Measurements from ENCODE around the gene DLX2.

Gene DLX2

GRCh38 chr2:172087780-172088244, 14.9 kb downstream of the DLX2 start:
- POLR2A ChIA-PET (ENCODE audit: low non-redundant PET) = no interaction called here
- CTCF ChIA-PET = interaction anchor here (0.6 to 0.7 kb wide), 2 partner anchors 392 to 1793 kb away, joined by 3 read pairs; no protein-coding TSS in a partner anchor
- peak overlapping the region; percentile 29; the same call in 1 of the 2 replicates for H3K27ac ChIP-seq
- DNase-seq (ENCODE audit: low spot score) = no peak
- no peak for TF ChIP-seq CTCF (conservative IDR thresholded peaks at IDR 0.05; ENCODE audit: low read depth)

- DNase-seq (ENCODE audit: low spot score) = no peak
- peak overlapping the region; percentile 95 for H3K27ac ChIP-seq
- POLR2A ChIA-PET (ENCODE audit: low non-redundant PET) = no interaction called here
- CTCF ChIA-PET = interaction anchor here (0.7 kb wide), 1 partner anchor 14 kb away, joined by 3 read pairs; no protein-coding TSS in a partner anchor
- no peak for TF ChIP-seq CTCF (conservative IDR thresholded peaks at IDR 0.05; ENCODE audit: low read depth)
These were observed 15.4 kb downstream of the DLX2 start for GRCh38 chr2:172087207-172087779.

- peak; percentile 37 for TF ChIP-seq CTCF (conservative IDR thresholded peaks at IDR 0.05; ENCODE audit: low read depth)
- ChIA-PET POLR2A (ENCODE audit: low non-redundant PET) (no interaction called here), CTCF (interaction anchor here (0.7 kb wide), 1 partner anchor 15 kb away, joined by 3 read pairs; no protein-coding TSS in a partner anchor)
- no peak for DNase-seq (ENCODE audit: low spot score)
- peak overlapping the region; percentile 95 for H3K27ac ChIP-seq
These were observed 16.2 kb downstream of the DLX2 start for GRCh38 chr2:172086241-172087206.

- peak within 1 kb of the TSS; percentile 95 for H3K27ac ChIP-seq
- no peak for TF ChIP-seq CTCF (conservative IDR thresholded peaks at IDR 0.05; ENCODE audit: low read depth)
- DNase-seq (ENCODE audit: low spot score) = no peak
- CTCF ChIA-PET = interaction anchor here (0.6 kb wide), 1 partner anchor 9 kb away, joined by 3 read pairs; no protein-coding TSS in a partner anchor
- POLR2A ChIA-PET (ENCODE audit: low non-redundant PET) = interaction anchor here (0.6 to 1.7 kb wide), 3 partner anchors 11 to 57 kb away, joined by 3 to 6 read pairs (median 3); no protein-coding TSS in a partner anchor
These were observed 17.1 kb downstream of the DLX2 start, which contains the start of gene DLX1 for GRCh38 chr2:172085460-172086159. Gene DLX1, plus strand, starts transcription at chr2:172085507. Its CDS starts 171 bp downstream, at chr2:172085678.

- ChIA-PET CTCF (interaction anchor here (0.6 kb wide), 1 partner anchor 8 kb away, joined by 3 read pairs; no protein-coding TSS in a partner anchor), POLR2A (ENCODE audit: low non-redundant PET) (interaction anchor here (0.6 to 1.7 kb wide), 3 partner anchors 12 to 57 kb away, joined by 3 to 6 read pairs (median 3); no protein-coding TSS in a partner anchor)
- TF ChIP-seq CTCF (conservative IDR thresholded peaks at IDR 0.05; ENCODE audit: low read depth) = no peak
- DNase-seq (ENCODE audit: low spot score) = peak; percentile 93
- peak overlapping the region; percentile 95 for H3K27ac ChIP-seq
These were observed 17.8 kb downstream of the DLX2 start for GRCh38 chr2:172084645-172085459.

All from RWPE1 (cell line).